ENCODE results near the gene PAX5. TPM values are rescaled to one million over a fixed set of nuclear protein-coding genes. Genes with fewer than 3 reads are reported as not detected.

Gene PAX5
- total and polyA plus RNA-seq, 9 donors, result under 0.01 to 0.34 (median 0.19) TPM

DNA sequence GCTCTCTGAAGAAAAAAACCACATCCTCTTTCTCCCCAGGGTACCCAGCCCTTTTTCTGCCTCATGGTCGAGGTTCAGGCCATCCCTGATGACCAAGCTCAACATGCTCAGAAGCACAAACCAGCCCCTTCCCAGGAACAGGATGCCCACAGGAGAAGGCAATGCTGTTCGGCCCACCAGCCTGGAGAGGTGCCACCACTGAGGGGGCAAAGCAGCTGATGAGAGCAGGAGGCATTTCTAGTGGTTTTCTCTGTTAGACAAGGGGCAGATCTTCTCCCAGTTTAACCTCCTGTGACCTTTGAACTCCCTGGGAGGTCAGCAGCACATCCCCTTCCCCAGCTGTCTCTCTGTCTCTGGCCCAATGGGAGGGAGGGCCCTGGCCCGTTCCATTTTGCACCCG lies 73.0 kb downstream of the PAX5 start:
- Histone ChIP-seq H3K36me3 (ENCODE audit: control insufficient read depth, insufficient read depth, low read length) (no peaks in the 10 kb centered on the region), H3K27ac (ENCODE audit: low read length) (no peak overlapping the region), H3K27me3 (ENCODE audit: control insufficient read depth, insufficient read depth, low read length) (peaks cover 38% of the 10 kb centered on the region), H3K9me3 (replicated peaks; ENCODE audit: control insufficient read depth, low read depth, low read length) (no peaks in the 10 kb centered on the region), H3K4me1 (ENCODE audit: control insufficient read depth, insufficient read depth, low read length) (no peaks in the 10 kb centered on the region), H3K4me3 (ENCODE audit: low read length) (no peak overlapping the region)
- 6% methylated on average over 2 of the region's 4 CpGs for WGBS (ENCODE audit: insufficient coverage)
- no peak for DNase-seq

DNA sequence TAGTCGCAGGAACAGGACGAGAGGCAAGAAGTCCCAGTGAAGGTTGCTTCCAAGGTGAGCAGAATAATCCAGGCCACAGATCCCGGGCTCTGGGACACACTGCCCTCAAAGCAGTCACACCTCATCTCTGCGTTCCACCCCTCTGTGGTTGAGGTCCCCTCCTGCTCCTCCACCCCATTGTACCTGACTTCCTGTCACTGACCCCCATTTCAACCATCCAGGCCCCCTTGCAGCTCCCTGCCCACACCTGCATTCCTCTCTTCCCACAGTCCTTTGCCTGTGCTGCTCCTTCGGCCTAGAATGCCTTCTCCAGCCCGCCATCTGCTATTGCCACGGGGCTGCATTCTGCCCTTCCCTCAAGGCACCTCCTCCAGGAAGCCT lies 73.5 kb downstream of the PAX5 start:
- no peaks in the 10 kb centered on the region for H3K9me3 ChIP-seq (replicated peaks; ENCODE audit: control insufficient read depth, low read depth, low read length)
- WGBS (ENCODE audit: insufficient coverage), result 91% methylated on average over 7 of the region's 7 CpGs
- no peaks in the 10 kb centered on the region for H3K36me3 ChIP-seq (ENCODE audit: control insufficient read depth, insufficient read depth, low read length)
- no peak overlapping the region for H3K27ac ChIP-seq (ENCODE audit: low read length)
- no peak overlapping the region for H3K4me3 ChIP-seq (ENCODE audit: low read length)
- H3K4me1 ChIP-seq (ENCODE audit: control insufficient read depth, insufficient read depth, low read length), result no peaks in the 10 kb centered on the region
- no peak for DNase-seq
- peaks cover 38% of the 10 kb centered on the region for H3K27me3 ChIP-seq (ENCODE audit: control insufficient read depth, insufficient read depth, low read length)

DNA sequence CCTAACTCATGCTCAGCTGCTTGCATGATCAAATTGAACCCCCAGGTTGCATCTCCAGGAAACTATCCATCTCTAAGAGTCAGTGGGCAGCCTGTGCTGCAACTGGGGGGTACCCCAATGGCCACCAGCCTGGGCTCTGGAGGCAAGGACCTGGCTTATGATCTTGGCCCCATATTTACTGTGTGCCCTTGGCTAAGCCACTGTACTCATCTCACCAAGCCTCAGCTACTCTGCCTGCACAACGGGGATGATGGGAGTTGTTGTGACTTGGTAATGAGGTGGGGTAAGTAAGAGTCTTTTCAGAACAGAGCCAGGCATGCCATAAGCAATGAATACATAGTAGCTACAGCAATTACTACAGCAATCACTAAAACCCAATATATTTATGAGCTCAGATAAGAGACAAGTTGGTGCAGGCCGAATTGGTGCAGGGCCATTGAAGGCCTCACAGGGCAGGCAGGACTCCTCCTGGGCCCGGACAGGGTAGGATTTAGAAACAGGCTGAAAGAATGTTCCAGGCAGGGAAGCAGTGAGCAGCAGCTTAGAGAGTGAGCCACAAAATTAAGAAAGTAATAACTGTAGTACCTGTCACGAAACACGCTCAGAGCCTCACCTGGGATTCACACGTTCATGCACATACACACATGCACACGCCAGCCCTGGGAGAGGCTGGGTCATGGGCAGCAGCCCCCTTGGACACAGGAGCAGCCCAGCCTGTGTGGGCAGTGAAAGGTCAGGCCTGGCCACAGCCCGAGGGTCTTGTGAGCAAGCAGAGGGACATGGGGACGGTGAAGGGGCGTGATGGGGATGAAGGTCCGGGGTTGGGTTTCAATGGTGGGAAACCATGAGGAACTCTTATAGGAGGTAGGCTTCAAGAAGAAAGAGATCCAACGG lies 74.1 kb downstream of the PAX5 start:
- H3K27me3 ChIP-seq (ENCODE audit: control insufficient read depth, insufficient read depth, low read length), result peaks cover 38% of the 10 kb centered on the region
- 89% methylated on average over 11 of the region's 12 CpGs for WGBS (ENCODE audit: insufficient coverage)
- H3K9me3 ChIP-seq (replicated peaks; ENCODE audit: control insufficient read depth, low read depth, low read length), result no peaks in the 10 kb centered on the region
- H3K4me3 ChIP-seq (ENCODE audit: low read length), result no peak overlapping the region
- no peaks in the 10 kb centered on the region for H3K4me1 ChIP-seq (ENCODE audit: control insufficient read depth, insufficient read depth, low read length)
- no peak overlapping the region for H3K27ac ChIP-seq (ENCODE audit: low read length)
- H3K36me3 ChIP-seq (ENCODE audit: control insufficient read depth, insufficient read depth, low read length), result no peaks in the 10 kb centered on the region
- no peak for DNase-seq

DNA sequence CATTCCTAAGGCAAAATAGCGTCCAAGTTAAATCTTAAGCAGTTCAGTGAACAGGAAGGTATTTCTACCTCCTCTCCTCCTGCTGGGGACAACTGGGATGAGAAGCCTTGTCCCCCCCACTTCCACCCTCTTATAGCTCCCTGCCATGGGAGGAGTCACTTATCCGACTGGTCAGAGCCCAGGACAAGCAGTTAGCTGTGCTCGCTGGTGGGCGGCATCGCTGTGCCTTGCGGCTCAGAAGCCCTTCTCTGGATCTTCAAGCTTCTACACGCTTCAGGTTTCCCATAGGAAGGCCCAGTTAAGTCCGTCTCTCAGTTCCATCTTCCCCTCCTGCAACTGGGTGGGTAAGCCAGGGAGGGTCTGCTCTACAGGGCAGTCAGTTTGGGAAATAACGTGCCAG lies 77.2 kb downstream of the PAX5 start:
- no peak for DNase-seq
- H3K27me3 ChIP-seq (ENCODE audit: control insufficient read depth, insufficient read depth, low read length), result peaks cover 29% of the 10 kb centered on the region

DNA sequence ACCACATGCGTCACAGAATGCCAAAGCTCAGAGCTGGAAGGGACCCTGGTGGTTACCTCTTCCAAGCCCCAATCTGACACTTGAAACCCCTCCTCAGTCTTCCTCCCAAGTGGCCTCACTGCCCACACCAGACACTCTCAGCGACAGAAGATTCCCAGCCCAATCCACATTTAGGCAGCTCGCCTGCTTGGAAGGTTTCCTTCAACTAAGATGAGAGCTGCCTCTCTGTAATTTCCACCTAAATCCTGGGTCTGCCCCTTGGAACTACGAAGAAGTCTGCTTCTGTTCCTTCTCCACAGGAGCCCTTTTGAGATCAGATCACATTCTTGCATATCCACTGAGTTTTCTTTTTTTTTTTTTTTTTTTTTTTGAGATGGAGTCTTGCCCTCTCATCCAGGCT lies 83.7 kb downstream of the PAX5 start:
- Histone ChIP-seq H3K4me1 (ENCODE audit: control insufficient read depth, insufficient read depth, low read length) (no peaks in the 10 kb centered on the region), H3K27ac (ENCODE audit: low read length) (no peak overlapping the region), H3K27me3 (ENCODE audit: control insufficient read depth, insufficient read depth, low read length) (peaks cover 5% of the 10 kb centered on the region), H3K4me3 (ENCODE audit: low read length) (no peak overlapping the region), H3K9me3 (replicated peaks; ENCODE audit: control insufficient read depth, low read depth, low read length) (no peaks in the 10 kb centered on the region), H3K36me3 (ENCODE audit: control insufficient read depth, insufficient read depth, low read length) (no peaks in the 10 kb centered on the region)
- WGBS (ENCODE audit: insufficient coverage), result 58% methylated on average over 3 of the region's 4 CpGs
- DNase-seq, result no peak

More for the DNA sequence above, 77.2 kb downstream of the PAX5 start:
- no peak overlapping the region for H3K4me3 ChIP-seq (ENCODE audit: low read length)
- H3K27ac ChIP-seq (ENCODE audit: low read length), result no peak overlapping the region
- no peaks in the 10 kb centered on the region for H3K36me3 ChIP-seq (ENCODE audit: control insufficient read depth, insufficient read depth, low read length)
- WGBS (ENCODE audit: insufficient coverage), result 62% methylated on average over 5 of the region's 9 CpGs
- H3K4me1 ChIP-seq (ENCODE audit: control insufficient read depth, insufficient read depth, low read length), result no peaks in the 10 kb centered on the region
- no peaks in the 10 kb centered on the region for H3K9me3 ChIP-seq (replicated peaks; ENCODE audit: control insufficient read depth, low read depth, low read length)

DNA sequence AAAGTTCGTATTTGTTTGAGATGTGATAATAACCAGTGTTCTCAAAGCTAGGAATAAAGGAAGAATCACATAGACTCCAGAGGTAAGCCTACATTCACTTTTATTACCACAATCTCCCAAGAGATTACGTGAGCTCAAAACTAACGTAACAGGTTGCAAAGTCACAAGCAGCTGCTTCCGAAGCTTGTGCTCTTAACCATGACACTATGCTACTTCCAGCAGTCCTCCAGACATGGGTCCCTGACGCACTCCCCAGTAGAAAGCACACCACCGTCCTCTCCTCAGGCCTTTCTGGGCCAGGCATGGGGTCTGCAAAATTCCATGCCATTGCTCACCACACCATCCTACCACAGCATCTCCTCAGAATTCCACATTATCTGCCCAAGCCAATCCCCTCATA lies 84.6 kb downstream of the PAX5 start:
- Histone ChIP-seq H3K4me3 (ENCODE audit: low read length) (no peak overlapping the region), H3K36me3 (ENCODE audit: control insufficient read depth, insufficient read depth, low read length) (no peaks in the 10 kb centered on the region), H3K4me1 (ENCODE audit: control insufficient read depth, insufficient read depth, low read length) (no peaks in the 10 kb centered on the region), H3K27ac (ENCODE audit: low read length) (no peak overlapping the region), H3K27me3 (ENCODE audit: control insufficient read depth, insufficient read depth, low read length) (peaks cover 5% of the 10 kb centered on the region), H3K9me3 (replicated peaks; ENCODE audit: control insufficient read depth, low read depth, low read length) (no peaks in the 10 kb centered on the region)
- 65% methylated on average over 5 of the region's 6 CpGs for WGBS (ENCODE audit: insufficient coverage)
- DNase-seq, result no peak

DNA sequence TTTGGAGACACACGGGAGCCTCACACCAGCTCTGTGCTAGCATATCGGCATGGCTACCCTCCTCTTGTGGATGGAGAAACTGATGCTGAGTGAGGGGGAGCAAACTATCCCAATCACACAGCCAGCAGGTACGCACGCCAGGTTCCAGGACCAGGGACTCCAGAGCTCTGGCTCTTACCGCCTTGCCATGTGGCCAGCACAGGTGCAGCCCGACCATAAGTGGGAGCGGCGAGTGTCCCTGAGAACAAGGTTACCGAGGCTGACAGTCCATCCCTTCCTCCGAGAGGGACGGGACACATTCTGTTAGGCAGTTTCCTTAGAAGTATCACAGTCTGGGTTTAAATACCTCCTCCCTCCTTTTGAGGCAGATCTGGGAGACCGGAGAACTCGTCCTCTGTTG lies 86.0 kb downstream of the PAX5 start:
- H3K4me3 ChIP-seq (ENCODE audit: low read length), result no peak overlapping the region
- 66% methylated on average over 5 of the region's 13 CpGs for WGBS (ENCODE audit: insufficient coverage)
- H3K36me3 ChIP-seq (ENCODE audit: control insufficient read depth, insufficient read depth, low read length), result no peaks in the 10 kb centered on the region
- DNase-seq, result no peak
- no peaks in the 10 kb centered on the region for H3K9me3 ChIP-seq (replicated peaks; ENCODE audit: control insufficient read depth, low read depth, low read length)
- no peak overlapping the region for H3K27ac ChIP-seq (ENCODE audit: low read length)
- no peaks in the 10 kb centered on the region for H3K4me1 ChIP-seq (ENCODE audit: control insufficient read depth, insufficient read depth, low read length)
- H3K27me3 ChIP-seq (ENCODE audit: control insufficient read depth, insufficient read depth, low read length), result peaks cover 5% of the 10 kb centered on the region

DNA sequence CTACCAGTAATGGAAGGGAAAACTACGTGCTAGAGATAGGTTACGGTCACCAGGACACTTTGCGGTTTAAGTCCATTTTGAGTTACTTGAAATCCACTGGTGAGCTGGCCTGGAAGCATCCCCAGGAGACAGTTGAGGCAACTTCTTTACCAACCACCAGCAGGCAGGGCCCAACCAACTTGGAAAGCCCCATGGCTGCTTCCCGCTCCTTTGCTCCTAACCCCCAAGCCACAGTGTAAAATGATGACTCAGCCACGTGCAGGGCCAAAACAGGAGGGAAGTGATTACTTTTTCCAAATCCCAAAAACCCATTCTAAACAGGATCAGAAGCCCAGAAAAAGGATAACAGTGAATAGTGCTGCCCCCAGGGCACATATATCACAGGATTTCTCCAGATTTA lies 87.4 kb downstream of the PAX5 start:
- 87% methylated on average over 3 of the region's 5 CpGs for WGBS (ENCODE audit: insufficient coverage)
- H3K4me1 ChIP-seq (ENCODE audit: control insufficient read depth, insufficient read depth, low read length), result no peaks in the 10 kb centered on the region
- peaks cover 5% of the 10 kb centered on the region for H3K27me3 ChIP-seq (ENCODE audit: control insufficient read depth, insufficient read depth, low read length)
- no peaks in the 10 kb centered on the region for H3K9me3 ChIP-seq (replicated peaks; ENCODE audit: control insufficient read depth, low read depth, low read length)
- no peak overlapping the region for H3K27ac ChIP-seq (ENCODE audit: low read length)
- no peak for DNase-seq
- no peaks in the 10 kb centered on the region for H3K36me3 ChIP-seq (ENCODE audit: control insufficient read depth, insufficient read depth, low read length)
- H3K4me3 ChIP-seq (ENCODE audit: low read length), result no peak overlapping the region

DNA sequence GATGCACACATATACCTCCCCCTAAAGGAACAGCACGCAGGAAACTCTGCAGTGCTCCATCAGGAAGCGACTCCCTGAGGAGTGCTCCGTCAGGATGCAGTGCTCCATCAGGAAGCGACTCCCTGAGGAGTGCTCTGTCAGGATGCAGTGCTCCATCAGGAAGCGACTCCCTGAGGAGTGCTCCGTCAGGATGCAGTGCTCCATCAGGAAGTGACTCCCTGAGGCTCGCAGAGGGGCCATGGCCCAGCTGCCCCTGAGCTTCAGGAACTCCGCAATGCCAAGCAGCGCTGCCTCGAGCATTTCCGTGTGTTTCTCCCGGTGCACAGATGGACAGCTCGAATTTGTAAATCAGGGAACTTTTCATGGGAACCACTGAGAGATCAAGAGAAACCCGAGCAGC lies 88.1 kb downstream of the PAX5 start:
- Histone ChIP-seq H3K27me3 (ENCODE audit: control insufficient read depth, insufficient read depth, low read length) (peaks cover 5% of the 10 kb centered on the region), H3K9me3 (replicated peaks; ENCODE audit: control insufficient read depth, low read depth, low read length) (no peaks in the 10 kb centered on the region), H3K4me3 (ENCODE audit: low read length) (no peak overlapping the region), H3K27ac (ENCODE audit: low read length) (no peak overlapping the region), H3K4me1 (ENCODE audit: control insufficient read depth, insufficient read depth, low read length) (no peaks in the 10 kb centered on the region), H3K36me3 (ENCODE audit: control insufficient read depth, insufficient read depth, low read length) (no peaks in the 10 kb centered on the region)
- 59% methylated on average over 14 of the region's 14 CpGs for WGBS (ENCODE audit: insufficient coverage)
- DNase-seq, result no peak

DNA sequence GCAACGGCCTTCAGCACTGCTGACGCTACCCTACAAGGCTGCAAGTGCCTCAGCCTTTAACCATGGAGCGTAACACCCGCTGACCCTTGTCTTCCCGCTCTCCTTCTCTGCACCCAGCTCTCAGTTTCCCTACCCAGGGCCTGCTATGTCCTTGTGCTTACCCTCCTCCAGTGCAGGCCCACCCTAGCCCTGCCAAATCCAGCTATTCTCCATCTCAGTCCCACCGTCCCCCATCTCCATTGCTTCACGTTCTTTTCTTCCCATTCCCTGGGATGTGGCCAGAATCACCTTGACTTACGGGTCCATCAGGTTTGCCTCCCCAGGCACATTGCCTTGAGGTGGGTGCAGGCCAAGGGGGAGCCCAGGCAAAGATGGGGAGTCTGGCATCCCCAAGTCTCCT lies 91.2 kb downstream of the PAX5 start:
- no peak overlapping the region for H3K27ac ChIP-seq (ENCODE audit: low read length)
- no peaks in the 10 kb centered on the region for H3K36me3 ChIP-seq (ENCODE audit: control insufficient read depth, insufficient read depth, low read length)
- WGBS (ENCODE audit: insufficient coverage), result 88% methylated on average over 8 of the region's 8 CpGs
- peaks cover 20% of the 10 kb centered on the region for H3K27me3 ChIP-seq (ENCODE audit: control insufficient read depth, insufficient read depth, low read length)
- no peak overlapping the region for H3K4me3 ChIP-seq (ENCODE audit: low read length)
- DNase-seq, result no peak
- no peaks in the 10 kb centered on the region for H3K9me3 ChIP-seq (replicated peaks; ENCODE audit: control insufficient read depth, low read depth, low read length)
- no peaks in the 10 kb centered on the region for H3K4me1 ChIP-seq (ENCODE audit: control insufficient read depth, insufficient read depth, low read length)
